ENCODE measurements around the gene NAA35.

- TF ChIP-seq CTCF (IDR thresholded peaks at IDR 0.05) (no peak), POLR2A (IDR thresholded peaks at IDR 0.05) (no peak), POLR2AphosphoS5 (IDR thresholded peaks at IDR 0.05) (no peak)
Measured at GRCh38 chr9:85981369-85981768, 40.4 kb downstream of the NAA35 start.

All from breast epithelium (tissue), 3 donors.